Activated B cell treated with CpG ODN at 0.5 μM for 24 hours (primary cell): Measurements from ENCODE around the gene FABP7. TPM values are rescaled to one million over a fixed set of nuclear protein-coding genes. Genes with fewer than 3 reads are reported as not detected.

Experiments used
- ATAC-seq: fragments of 200-7000 bp; cut with Tn5 transposase; one replicate; pipeline ENCODE4 v1.10.0; 2021; ENCODE audit warnings: low read depth, mild to moderate bottlenecking, moderate library complexity
- CTCF ChIA-PET: fragments of 350-600 bp; sonication (Branson Sonifier 250); formaldehyde crosslinking; loops from one replicate; lab custom pipeline; 2021; ENCODE audit warnings: antibody characterized with exemption; lab: Charles Lee
- POLR2A ChIA-PET: fragments of 350-600 bp; sonication (Branson Sonifier 250); formaldehyde crosslinking; loops from one replicate; lab custom pipeline; 2021; ENCODE audit warnings: antibody characterized with exemption; lab: Charles Lee
- DNase-seq: peaks from one replicate; pipeline ENCODE4 v3.0.0; 2022
- H3K27ac Mint-ChIP-seq: one replicate; pipeline ENCODE4 v1.8.0; 2020; ENCODE audit warnings: mixed read lengths
- H3K27me3 Mint-ChIP-seq: one replicate; pipeline ENCODE4 v1.8.0; 2021; ENCODE audit warnings: mixed read lengths
- H3K36me3 Mint-ChIP-seq: one replicate; pipeline ENCODE4 v1.8.0; 2021; ENCODE audit warnings: low read depth, mixed read lengths
- H3K4me1 Mint-ChIP-seq: one replicate; pipeline ENCODE4 v1.8.0; 2021; ENCODE audit warnings: mixed read lengths
- H3K4me3 Mint-ChIP-seq: one replicate; pipeline ENCODE4 v1.8.0; 2020; ENCODE audit warnings: mild to moderate bottlenecking, mixed read lengths
- H3K9me3 Mint-ChIP-seq: one replicate; pipeline ENCODE4 v1.8.0; 2020; ENCODE audit warnings: mixed read lengths
- intact Hi-C: fragments of 100-400 bp; cut with micrococcal nuclease; formaldehyde crosslinking; loops from one replicate; pipeline ENCODE4 v1.15.1; 2024
- total RNA-seq: library from RNA; stranded (reverse); gene quantifications from 2 replicates; pipeline ENCODE4 v1.2.3, GENCODE V29; 2022
- TF ChIP-seq, protein P1 (sequence below): fragments of 200-600 bp; IDR thresholded peaks from one replicate; pipeline ENCODE4 v1.8.0; 2022; ENCODE audit warnings: antibody characterized with exemption, mild to moderate bottlenecking

Gene FABP7
- total RNA-seq, 1 donor from 2014 or later: not detected

DNA sequence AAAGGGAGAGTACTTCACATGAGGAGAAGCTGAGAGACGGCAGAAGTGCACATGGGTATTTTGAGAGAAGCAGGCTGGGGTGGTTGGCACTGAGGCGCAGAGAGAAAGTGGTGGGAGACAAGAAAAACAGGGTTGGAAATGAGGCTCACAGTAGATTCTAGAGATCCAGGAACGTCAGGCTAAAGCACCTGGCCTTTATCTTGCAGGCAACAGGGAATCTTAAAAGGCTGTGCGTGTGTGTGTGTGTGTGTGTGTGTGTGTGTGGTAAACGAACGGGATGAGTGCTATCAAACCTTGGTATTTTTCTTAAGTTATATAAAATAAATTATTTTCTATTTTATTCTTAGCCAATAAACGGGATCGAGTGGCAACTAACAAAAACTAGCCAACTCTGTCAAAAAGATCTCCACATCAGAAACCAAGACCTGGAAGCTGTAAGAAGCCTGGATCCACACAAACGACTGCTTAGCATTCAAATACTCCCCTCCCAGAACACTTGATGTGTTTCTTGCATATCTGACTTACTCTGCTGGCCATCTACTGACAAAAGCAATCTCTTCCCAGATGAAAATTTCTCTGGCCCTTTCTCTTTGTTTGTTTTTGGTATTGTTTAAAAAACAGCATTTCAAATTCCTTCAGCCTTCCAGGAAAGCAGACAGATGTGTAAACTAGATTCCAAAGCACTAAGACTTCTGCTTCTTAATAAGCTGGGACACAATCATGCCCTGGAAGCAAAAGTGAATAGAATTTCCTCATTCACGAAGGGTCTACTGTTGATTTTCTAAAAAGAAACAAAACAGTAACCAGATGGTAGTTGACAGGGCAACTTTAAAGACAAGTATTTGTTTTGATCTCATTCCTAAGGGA lies 44.8 kb upstream of the FABP7 start:
- no peaks in the 10 kb centered on the region for H3K36me3 Mint-ChIP-seq
- ATAC-seq (no peak), DNase-seq (no peak)
- H3K27ac Mint-ChIP-seq: no peak overlapping the region
- H3K9me3 Mint-ChIP-seq: no peaks in the 10 kb centered on the region
- no peaks in the 10 kb centered on the region for H3K4me1 Mint-ChIP-seq
- POLR2A ChIA-PET: no interaction called here
- TF ChIP-seq, protein P1, sequence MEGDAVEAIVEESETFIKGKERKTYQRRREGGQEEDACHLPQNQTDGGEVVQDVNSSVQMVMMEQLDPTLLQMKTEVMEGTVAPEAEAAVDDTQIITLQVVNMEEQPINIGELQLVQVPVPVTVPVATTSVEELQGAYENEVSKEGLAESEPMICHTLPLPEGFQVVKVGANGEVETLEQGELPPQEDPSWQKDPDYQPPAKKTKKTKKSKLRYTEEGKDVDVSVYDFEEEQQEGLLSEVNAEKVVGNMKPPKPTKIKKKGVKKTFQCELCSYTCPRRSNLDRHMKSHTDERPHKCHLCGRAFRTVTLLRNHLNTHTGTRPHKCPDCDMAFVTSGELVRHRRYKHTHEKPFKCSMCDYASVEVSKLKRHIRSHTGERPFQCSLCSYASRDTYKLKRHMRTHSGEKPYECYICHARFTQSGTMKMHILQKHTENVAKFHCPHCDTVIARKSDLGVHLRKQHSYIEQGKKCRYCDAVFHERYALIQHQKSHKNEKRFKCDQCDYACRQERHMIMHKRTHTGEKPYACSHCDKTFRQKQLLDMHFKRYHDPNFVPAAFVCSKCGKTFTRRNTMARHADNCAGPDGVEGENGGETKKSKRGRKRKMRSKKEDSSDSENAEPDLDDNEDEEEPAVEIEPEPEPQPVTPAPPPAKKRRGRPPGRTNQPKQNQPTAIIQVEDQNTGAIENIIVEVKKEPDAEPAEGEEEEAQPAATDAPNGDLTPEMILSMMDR: no peak
- peaks cover 5% of the 10 kb centered on the region for H3K27me3 Mint-ChIP-seq
- intact Hi-C loops: no loop called here
- CTCF ChIA-PET: interaction anchor here (1.6 kb wide), 1 partner anchor 105 kb away, joined by 4 read pairs; no protein-coding TSS in a partner anchor
- H3K4me3 Mint-ChIP-seq: no peak overlapping the region

DNA sequence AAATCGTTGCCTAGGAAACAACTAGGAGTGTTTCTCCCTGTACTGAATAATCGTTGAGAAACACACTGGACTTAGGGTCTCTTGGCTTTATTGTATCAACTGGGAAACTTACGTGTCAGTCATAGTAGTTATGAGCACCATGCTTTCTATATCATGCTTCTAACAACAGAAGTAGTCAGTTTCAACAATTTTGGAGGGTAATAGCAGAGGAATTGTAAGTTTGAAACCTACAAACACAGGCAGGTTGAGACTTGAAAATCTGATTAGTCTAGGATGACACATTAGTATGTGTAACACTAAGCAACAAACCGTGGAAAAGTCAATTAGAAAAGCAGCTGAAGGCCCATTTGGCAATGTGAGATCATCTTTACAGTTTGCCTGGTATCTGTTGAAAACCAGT lies 43.9 kb upstream of the FABP7 start:
- ATAC-seq: no peak
- Mint-ChIP-seq H3K36me3 (no peaks in the 10 kb centered on the region), H3K27ac (no peak overlapping the region), H3K27me3 (peaks cover 2% of the 10 kb centered on the region), H3K4me1 (no peaks in the 10 kb centered on the region), H3K9me3 (no peaks in the 10 kb centered on the region), H3K4me3 (no peak overlapping the region)
- TF ChIP-seq, protein P1: no peak
- ChIA-PET CTCF (interaction anchor here (1.6 kb wide), 1 partner anchor 104 kb away, joined by 4 read pairs; no protein-coding TSS in a partner anchor), POLR2A (no interaction called here)
- intact Hi-C loops: no loop called here
- DNase-seq: no peak

DNA sequence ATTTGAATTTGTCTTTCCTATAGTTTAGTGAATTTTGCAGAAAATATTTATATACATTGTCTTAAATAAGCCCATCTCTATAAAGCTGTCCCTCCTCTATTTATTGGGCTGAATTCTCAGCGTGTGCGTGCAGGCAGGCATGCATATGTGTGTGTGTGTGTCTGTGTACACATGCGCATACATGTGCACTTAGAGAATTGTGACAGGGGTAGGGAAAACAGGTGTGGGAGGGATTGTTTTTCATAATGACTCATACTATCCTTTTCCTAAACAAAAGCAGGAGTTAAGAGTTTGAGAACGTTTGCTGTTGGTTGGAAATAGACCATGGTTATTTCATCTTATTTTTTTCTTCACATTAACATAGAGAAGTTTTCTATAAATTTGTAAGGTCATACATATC lies 43.4 kb upstream of the FABP7 start:
- TF ChIP-seq, protein P1: no peak
- H3K36me3 Mint-ChIP-seq: no peaks in the 10 kb centered on the region
- no peak for DNase-seq
- ChIA-PET CTCF (interaction anchor here (1.6 kb wide), 1 partner anchor 103 kb away, joined by 4 read pairs; no protein-coding TSS in a partner anchor), POLR2A (no interaction called here)
- H3K4me3 Mint-ChIP-seq: no peak overlapping the region
- H3K27me3 Mint-ChIP-seq: peaks cover 2% of the 10 kb centered on the region
- no peak overlapping the region for H3K27ac Mint-ChIP-seq
- intact Hi-C loops: no loop called here
- H3K4me1 Mint-ChIP-seq: no peaks in the 10 kb centered on the region
- H3K9me3 Mint-ChIP-seq: no peaks in the 10 kb centered on the region
- ATAC-seq: no peak

DNA sequence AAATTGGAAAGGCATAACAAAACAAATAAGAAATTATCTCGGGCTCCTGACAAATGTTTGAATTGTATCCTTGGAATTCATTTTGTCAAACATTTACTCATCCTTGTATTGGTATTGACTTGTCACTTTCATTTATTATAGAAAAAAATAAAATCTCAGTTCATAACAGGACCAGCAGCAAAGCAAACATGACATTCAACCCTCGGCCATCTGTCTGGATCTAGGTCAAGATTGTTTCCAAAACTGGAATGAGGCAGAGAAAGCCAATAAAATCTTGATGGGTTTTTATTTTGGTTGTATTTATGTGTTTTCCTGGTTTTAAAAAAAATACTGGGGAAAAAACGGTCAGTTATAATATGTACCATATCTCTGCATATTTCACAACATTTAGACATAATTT lies 42.9 kb upstream of the FABP7 start:
- no peak for DNase-seq
- intact Hi-C loops: no loop called here
- Mint-ChIP-seq H3K9me3 (no peaks in the 10 kb centered on the region), H3K4me1 (no peaks in the 10 kb centered on the region), H3K36me3 (no peaks in the 10 kb centered on the region), H3K4me3 (no peak overlapping the region), H3K27me3 (peaks cover 4% of the 10 kb centered on the region), H3K27ac (no peak overlapping the region)
- TF ChIP-seq, protein P1: no peak
- CTCF ChIA-PET: interaction anchor here (1.6 kb wide), 1 partner anchor 103 kb away, joined by 4 read pairs; no protein-coding TSS in a partner anchor
- POLR2A ChIA-PET: no interaction called here
- no peak for ATAC-seq

DNA sequence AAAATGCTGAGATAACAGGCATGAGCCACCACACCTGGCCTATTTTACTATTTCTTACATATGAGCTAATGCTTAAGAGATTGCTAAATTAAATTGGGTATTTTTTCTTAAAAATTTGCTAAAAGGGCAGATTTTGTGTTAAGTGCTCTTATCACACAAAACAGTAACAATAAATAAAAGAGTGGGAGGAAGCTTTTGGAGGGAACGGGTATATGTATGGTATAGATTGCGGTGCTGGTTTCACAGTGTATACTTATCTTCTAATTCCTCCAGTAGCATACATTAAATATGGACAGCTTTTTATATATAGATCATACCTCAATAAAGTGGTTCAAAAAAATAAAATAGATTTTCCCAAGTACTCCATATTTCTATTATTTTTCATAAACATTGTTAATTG lies 39.4 kb upstream of the FABP7 start:
- no peak overlapping the region for H3K4me3 Mint-ChIP-seq

More for the DNA sequence above, 39.4 kb upstream of the FABP7 start:
- Mint-ChIP-seq H3K27ac (no peak overlapping the region), H3K27me3 (peaks cover 2% of the 10 kb centered on the region), H3K9me3 (no peaks in the 10 kb centered on the region), H3K4me1 (no peaks in the 10 kb centered on the region), H3K36me3 (no peaks in the 10 kb centered on the region)
- DNase-seq (no peak), ATAC-seq (no peak)
- ChIA-PET CTCF (interaction anchor here (1.7 kb wide), 1 partner anchor 99 kb away, joined by 7 read pairs; no protein-coding TSS in a partner anchor), POLR2A (interaction anchor here (0.7 kb wide), 1 partner anchor 18 kb away, joined by 4 read pairs; no protein-coding TSS in a partner anchor)
- TF ChIP-seq, protein P1: no peak
- intact Hi-C loops: loop anchor here (10.0 kb wide), 1 partner anchor 1405 kb away; the partner anchor contains the start of gene TBC1D32
